ENCODE measurements around the gene DNAJC24.

Gene DNAJC24

GRCh38 chr11:31414338-31414737 lies 44.7 kb downstream of the DNAJC24 start:
- no peak for DNase-seq

GRCh38 chr11:31415435-31415834 lies 45.8 kb downstream of the DNAJC24 start:
- no peak for DNase-seq

GRCh38 chr11:31417357-31417756 lies 47.7 kb downstream of the DNAJC24 start:
- DNase-seq, result no peak

- DNase-seq, result no peak
Observed at GRCh38 chr11:31417816-31418215, 48.2 kb downstream of the DNAJC24 start.

GRCh38 chr11:31419138-31419537 lies 49.5 kb downstream of the DNAJC24 start:
- DNase-seq, result no peak

- no peak for DNase-seq
Observed at GRCh38 chr11:31419669-31420068, 50.0 kb downstream of the DNAJC24 start.

- no peak for DNase-seq
Observed at GRCh38 chr11:31421820-31422219, 52.2 kb downstream of the DNAJC24 start.

GRCh38 chr11:31422703-31423102 lies 53.0 kb downstream of the DNAJC24 start:
- DNase-seq, result no peak

- no peak for DNase-seq
Observed at GRCh38 chr11:31424652-31425051, 55.0 kb downstream of the DNAJC24 start.

- DNase-seq, result no peak
Observed at GRCh38 chr11:31433851-31434250, 64.2 kb downstream of the DNAJC24 start.

- DNase-seq, result no peak
Observed at GRCh38 chr11:31437742-31438435, 68.2 kb downstream of the DNAJC24 start.

- no peak for DNase-seq
Observed at GRCh38 chr11:31441296-31441695, 71.6 kb downstream of the DNAJC24 start.

- no peak for DNase-seq
Observed at GRCh38 chr11:31442086-31442485, 72.4 kb downstream of the DNAJC24 start.

GRCh38 chr11:31443802-31444201 lies 74.1 kb downstream of the DNAJC24 start:
- DNase-seq, result no peak

GRCh38 chr11:31445621-31446020 lies 76.0 kb downstream of the DNAJC24 start:
- DNase-seq, result no peak

- no peak for DNase-seq
Observed at GRCh38 chr11:31449040-31449439, 79.4 kb downstream of the DNAJC24 start.

GRCh38 chr11:31450841-31451240 lies 81.2 kb downstream of the DNAJC24 start:
- DNase-seq, result no peak

- DNase-seq, result no peak
Observed at GRCh38 chr11:31455177-31455576, 85.5 kb downstream of the DNAJC24 start.

- DNase-seq, result no peak
Observed at GRCh38 chr11:31464436-31464835, 94.8 kb downstream of the DNAJC24 start.

- DNase-seq, result no peak
Observed at GRCh38 chr11:31474083-31474482, 104.4 kb downstream of the DNAJC24 start.

GRCh38 chr11:31477528-31478222 lies 108.0 kb downstream of the DNAJC24 start:
- DNase-seq, result no peak

GRCh38 chr11:31478223-31478590 lies 108.5 kb downstream of the DNAJC24 start:
- DNase-seq, result no peak

- DNase-seq, result no peak
Observed at GRCh38 chr11:31479066-31479465, 109.4 kb downstream of the DNAJC24 start.

All from amygdala (tissue), 56 donors.